ENCODE data around the gene PIP4K2A. TPM values are rescaled to one million over a fixed set of nuclear protein-coding genes. Genes with fewer than 3 reads are reported as not detected.

PIP4K2A gene
- total and polyA plus RNA-seq, 2 experiments from 2014 or later: 16.5 to 31.1 TPM

GRCh38 chr10:22589851-22590514 is 124.4 kb downstream of the PIP4K2A start:
- H2AFZ ChIP-seq: no peak overlapping the region
- no peaks in the 10 kb centered on the region for H4K20me1 ChIP-seq (ENCODE audit: insufficient read depth, poor library complexity, severe bottlenecking)
- H3K27ac ChIP-seq: no peak overlapping the region
- TF ChIP-seq CTCF (IDR thresholded peaks at IDR 0.05; ENCODE audit: poor library complexity): no peak
- TF ChIP-seq EZH2 (IDR thresholded peaks at IDR 0.05; ENCODE audit: borderline replicate concordance): no peak
- TF ChIP-seq EZH2phosphoT487 (IDR thresholded peaks at IDR 0.05; ENCODE audit: low read depth, severe bottlenecking, unreplicated experiment): no peak
- H3K4me3 ChIP-seq: no peak overlapping the region
- H3K79me2 ChIP-seq: no peaks in the 10 kb centered on the region
- no peaks in the 10 kb centered on the region for H3K4me1 ChIP-seq (ENCODE audit: insufficient read depth)
- WGBS (ENCODE audit: low lambda C conversion rate, missing lambda C conversion rate): 91% methylated on average over 6 of the region's 6 CpGs
- no peaks in the 10 kb centered on the region for H3K27me3 ChIP-seq
- no peak overlapping the region for H3K4me2 ChIP-seq
- no peak for DNase-seq (ENCODE audit: low spot score)
- H3K9me2 ChIP-seq (replicated peaks; ENCODE audit: insufficient read depth): no peaks in the 10 kb centered on the region
- no peaks in the 10 kb centered on the region for H3K9me3 ChIP-seq (ENCODE audit: low read depth)
- no peaks in the 10 kb centered on the region for H3K36me3 ChIP-seq (replicated peaks; ENCODE audit: insufficient read depth, low read depth)

GRCh38 chr10:22588462-22588861 is 125.9 kb downstream of the PIP4K2A start:
- no peak overlapping the region for H3K4me3 ChIP-seq
- no peak overlapping the region for H3K27ac ChIP-seq
- H2AFZ ChIP-seq: no peak overlapping the region
- H4K20me1 ChIP-seq (ENCODE audit: insufficient read depth, poor library complexity, severe bottlenecking): no peaks in the 10 kb centered on the region
- no peaks in the 10 kb centered on the region for H3K4me1 ChIP-seq (ENCODE audit: insufficient read depth)
- H3K9me2 ChIP-seq (replicated peaks; ENCODE audit: insufficient read depth): no peaks in the 10 kb centered on the region
- no peak overlapping the region for H3K4me2 ChIP-seq
- WGBS (ENCODE audit: low lambda C conversion rate, missing lambda C conversion rate): 100% methylated on average over 1 of the region's 1 CpG
- no peaks in the 10 kb centered on the region for H3K79me2 ChIP-seq
- H3K27me3 ChIP-seq: no peaks in the 10 kb centered on the region
- DNase-seq (ENCODE audit: low spot score): no peak
- H3K9me3 ChIP-seq (ENCODE audit: low read depth): no peaks in the 10 kb centered on the region
- no peaks in the 10 kb centered on the region for H3K36me3 ChIP-seq (replicated peaks; ENCODE audit: insufficient read depth, low read depth)
- TF ChIP-seq EZH2phosphoT487 (IDR thresholded peaks at IDR 0.05; ENCODE audit: low read depth, severe bottlenecking, unreplicated experiment): no peak
- TF ChIP-seq CTCF (IDR thresholded peaks at IDR 0.05; ENCODE audit: poor library complexity): no peak
- TF ChIP-seq EZH2 (IDR thresholded peaks at IDR 0.05; ENCODE audit: borderline replicate concordance): no peak

- H3K36me3 ChIP-seq (replicated peaks; ENCODE audit: insufficient read depth, low read depth): no peaks in the 10 kb centered on the region
- H3K27ac ChIP-seq: no peak overlapping the region
- H3K27me3 ChIP-seq: no peaks in the 10 kb centered on the region
- H3K9me3 ChIP-seq (ENCODE audit: low read depth): no peaks in the 10 kb centered on the region
- H3K4me1 ChIP-seq (ENCODE audit: insufficient read depth): no peaks in the 10 kb centered on the region
- H2AFZ ChIP-seq: no peak overlapping the region
- no peak for TF ChIP-seq CTCF (IDR thresholded peaks at IDR 0.05; ENCODE audit: poor library complexity)
- no peak for TF ChIP-seq EZH2phosphoT487 (IDR thresholded peaks at IDR 0.05; ENCODE audit: low read depth, severe bottlenecking, unreplicated experiment)
- TF ChIP-seq EZH2 (IDR thresholded peaks at IDR 0.05; ENCODE audit: borderline replicate concordance): no peak
- no peaks in the 10 kb centered on the region for H4K20me1 ChIP-seq (ENCODE audit: insufficient read depth, poor library complexity, severe bottlenecking)
- no peak for DNase-seq (ENCODE audit: low spot score)
- no peak overlapping the region for H3K4me3 ChIP-seq
- H3K4me2 ChIP-seq: no peak overlapping the region
- no peaks in the 10 kb centered on the region for H3K9me2 ChIP-seq (replicated peaks; ENCODE audit: insufficient read depth)
- 74% methylated on average over 5 of the region's 5 CpGs for WGBS (ENCODE audit: low lambda C conversion rate, missing lambda C conversion rate)
- H3K79me2 ChIP-seq: no peaks in the 10 kb centered on the region
These were observed 130.7 kb downstream of the PIP4K2A start for GRCh38 chr10:22583683-22584082.
